ENCODE results near the gene SLF2. TPM values are rescaled to one million over a fixed set of nuclear protein-coding genes. Genes with fewer than 3 reads are reported as not detected.
A peak's percentile ranks its signal among the peaks of the same experiment; 100 is the strongest.

The SLF2 gene
- total and polyA plus RNA-seq, 4 donors, result 34.1 to 64.2 (median 41.9) TPM

GRCh38 chr10:100989088-100989487 lies 76.3 kb downstream of the SLF2 start:
- no peaks in the 10 kb centered on the region for H3K27me3 ChIP-seq (ENCODE audit: control insufficient read depth, insufficient read depth, low read length)
- H3K4me1 ChIP-seq (ENCODE audit: control insufficient read depth, insufficient read depth, low read length), result peaks cover 32% of the 10 kb centered on the region
- WGBS (ENCODE audit: insufficient coverage), result over 99% methylated on average over 21 of the region's 21 CpGs
- DNase-seq (ENCODE audit: low read depth in 4 of 6, low spot score in 6 of 6), result no peak
- peaks cover 65% of the 10 kb centered on the region for H3K36me3 ChIP-seq (ENCODE audit: control insufficient read depth, insufficient read depth, low read length)
- no peak overlapping the region for H3K27ac ChIP-seq (ENCODE audit: low read depth, low read length)
- H3K4me3 ChIP-seq (ENCODE audit: low read depth, low read length), result no peak overlapping the region
- no peaks in the 10 kb centered on the region for H3K9me3 ChIP-seq (ENCODE audit: control insufficient read depth, insufficient read depth, low read length)

- Histone ChIP-seq H3K36me3 (ENCODE audit: control insufficient read depth, insufficient read depth, low read length) (peaks cover 37% of the 10 kb centered on the region), H3K4me3 (ENCODE audit: low read depth, low read length) (no peak overlapping the region), H3K27me3 (ENCODE audit: control insufficient read depth, insufficient read depth, low read length) (peaks cover 7% of the 10 kb centered on the region), H3K4me1 (ENCODE audit: control insufficient read depth, insufficient read depth, low read length) (peaks cover 36% of the 10 kb centered on the region), H3K27ac (ENCODE audit: low read depth, low read length) (no peak overlapping the region), H3K9me3 (ENCODE audit: control insufficient read depth, insufficient read depth, low read length) (no peaks in the 10 kb centered on the region)
- 51% methylated on average over 9 of the region's 10 CpGs for WGBS (ENCODE audit: insufficient coverage)
- peak in 2 of 6 donors; percentile 84 to 85 for DNase-seq (ENCODE audit: low read depth in 4 of 6, low spot score in 6 of 6)
Measured at GRCh38 chr10:100993986-100994708, 81.4 kb downstream of the SLF2 start.

- no peak overlapping the region for H3K4me3 ChIP-seq (ENCODE audit: low read depth, low read length)
- no peak for DNase-seq (ENCODE audit: low read depth in 4 of 6, low spot score in 6 of 6)
- H3K27me3 ChIP-seq (ENCODE audit: control insufficient read depth, insufficient read depth, low read length), result peaks cover 7% of the 10 kb centered on the region
- peaks cover 31% of the 10 kb centered on the region for H3K36me3 ChIP-seq (ENCODE audit: control insufficient read depth, insufficient read depth, low read length)
- H3K27ac ChIP-seq (ENCODE audit: low read depth, low read length), result no peak overlapping the region
- 90% methylated on average over 3 of the region's 6 CpGs for WGBS (ENCODE audit: insufficient coverage)
- peaks cover 40% of the 10 kb centered on the region for H3K4me1 ChIP-seq (ENCODE audit: control insufficient read depth, insufficient read depth, low read length)
- no peaks in the 10 kb centered on the region for H3K9me3 ChIP-seq (ENCODE audit: control insufficient read depth, insufficient read depth, low read length)
Measured at GRCh38 chr10:100995181-100995580, 82.4 kb downstream of the SLF2 start.

GRCh38 chr10:100996678-100997359 lies 84.1 kb downstream of the SLF2 start:
- no peak for DNase-seq (ENCODE audit: low read depth in 4 of 6, low spot score in 6 of 6)
- Histone ChIP-seq H3K4me3 (ENCODE audit: low read depth, low read length) (peak overlapping the region; percentile 67), H3K27me3 (ENCODE audit: control insufficient read depth, insufficient read depth, low read length) (peaks cover 7% of the 10 kb centered on the region), H3K4me1 (ENCODE audit: control insufficient read depth, insufficient read depth, low read length) (peaks cover 55% of the 10 kb centered on the region), H3K27ac (ENCODE audit: low read depth, low read length) (peak overlapping the region; percentile 97), H3K9me3 (ENCODE audit: control insufficient read depth, insufficient read depth, low read length) (no peaks in the 10 kb centered on the region), H3K36me3 (ENCODE audit: control insufficient read depth, insufficient read depth, low read length) (peaks cover 20% of the 10 kb centered on the region)
- 3% methylated on average over 42 of the region's 46 CpGs for WGBS (ENCODE audit: insufficient coverage)

GRCh38 chr10:100997360-100998182 lies 84.8 kb downstream of the SLF2 start:
- peak overlapping the region; percentile 67 for H3K4me3 ChIP-seq (ENCODE audit: low read depth, low read length)
- H3K4me1 ChIP-seq (ENCODE audit: control insufficient read depth, insufficient read depth, low read length), result peaks cover 63% of the 10 kb centered on the region
- 1% methylated on average over 62 of the region's 66 CpGs for WGBS (ENCODE audit: insufficient coverage)
- DNase-seq (ENCODE audit: low read depth in 4 of 6, low spot score in 6 of 6), result no peak
- H3K27me3 ChIP-seq (ENCODE audit: control insufficient read depth, insufficient read depth, low read length), result peaks cover 7% of the 10 kb centered on the region
- H3K27ac ChIP-seq (ENCODE audit: low read depth, low read length), result peak overlapping the region; percentile 97
- H3K36me3 ChIP-seq (ENCODE audit: control insufficient read depth, insufficient read depth, low read length), result peaks cover 23% of the 10 kb centered on the region
- no peaks in the 10 kb centered on the region for H3K9me3 ChIP-seq (ENCODE audit: control insufficient read depth, insufficient read depth, low read length)

- H3K9me3 ChIP-seq (ENCODE audit: control insufficient read depth, insufficient read depth, low read length), result no peaks in the 10 kb centered on the region
- peaks cover 22% of the 10 kb centered on the region for H3K36me3 ChIP-seq (ENCODE audit: control insufficient read depth, insufficient read depth, low read length)
- peaks cover 64% of the 10 kb centered on the region for H3K4me1 ChIP-seq (ENCODE audit: control insufficient read depth, insufficient read depth, low read length)
- DNase-seq (ENCODE audit: low read depth in 4 of 6, low spot score in 6 of 6), result peak in 3 of 6 donors; percentile 71 to 94 (median 89)
- peaks cover 7% of the 10 kb centered on the region for H3K27me3 ChIP-seq (ENCODE audit: control insufficient read depth, insufficient read depth, low read length)
- whole genome bisulfite sequencing (ENCODE audit: insufficient coverage), result 7% methylated on average over 20 of the region's 25 CpGs
- H3K27ac ChIP-seq (ENCODE audit: low read depth, low read length), result peak overlapping the region; percentile 97
- H3K4me3 ChIP-seq (ENCODE audit: low read depth, low read length), result peak overlapping the region; percentile 67
Measured at GRCh38 chr10:100998183-100998990, 85.6 kb downstream of the SLF2 start.

GRCh38 chr10:100998991-100999741 lies 86.4 kb downstream of the SLF2 start:
- no peaks in the 10 kb centered on the region for H3K9me3 ChIP-seq (ENCODE audit: control insufficient read depth, insufficient read depth, low read length)
- 1% methylated on average over 83 of the region's 83 CpGs for WGBS (ENCODE audit: insufficient coverage)
- peaks cover 25% of the 10 kb centered on the region for H3K36me3 ChIP-seq (ENCODE audit: control insufficient read depth, insufficient read depth, low read length)
- peak overlapping the region; percentile 97 for H3K27ac ChIP-seq (ENCODE audit: low read depth, low read length)
- peak in 3 of 6 donors; percentile 70 to 94 (median 91) for DNase-seq (ENCODE audit: low read depth in 4 of 6, low spot score in 6 of 6)
- peak overlapping the region; percentile 67 for H3K4me3 ChIP-seq (ENCODE audit: low read depth, low read length)
- H3K27me3 ChIP-seq (ENCODE audit: control insufficient read depth, insufficient read depth, low read length), result peaks cover 7% of the 10 kb centered on the region
- H3K4me1 ChIP-seq (ENCODE audit: control insufficient read depth, insufficient read depth, low read length), result peaks cover 62% of the 10 kb centered on the region

- peak within 1 kb of the TSS; percentile 79 for H3K4me3 ChIP-seq (ENCODE audit: low read depth, low read length)
- no peaks in the 10 kb centered on the region for H3K9me3 ChIP-seq (ENCODE audit: control insufficient read depth, insufficient read depth, low read length)
- peaks cover 58% of the 10 kb centered on the region for H3K4me1 ChIP-seq (ENCODE audit: control insufficient read depth, insufficient read depth, low read length)
- peak within 1 kb of the TSS; percentile 97 for H3K27ac ChIP-seq (ENCODE audit: low read depth, low read length)
- H3K27me3 ChIP-seq (ENCODE audit: control insufficient read depth, insufficient read depth, low read length), result peaks cover 7% of the 10 kb centered on the region
- DNase-seq (ENCODE audit: low read depth in 4 of 6, low spot score in 6 of 6), result peak in 1 of 6 donors; percentile 69
- WGBS (ENCODE audit: insufficient coverage), result under 1% methylated on average over 41 of the region's 44 CpGs
- H3K36me3 ChIP-seq (ENCODE audit: control insufficient read depth, insufficient read depth, low read length), result peaks cover 28% of the 10 kb centered on the region
Measured at GRCh38 chr10:100999742-101000126, 87.0 kb downstream of the SLF2 start, which contains the start of gene LZTS2. Gene LZTS2 (plus strand): TSS chr10:100999808. CDS start chr10:101002539, 2,731 bp downstream.
